Lung (tissue), 12 donors: ENCODE measurements around the gene CES5A. TPM values are rescaled to one million over a fixed set of nuclear protein-coding genes. Genes with fewer than 3 reads are reported as not detected.

Experiments used
- ATAC-seq: fragments of 200-7000 bp; cut with Tn5 transposase; one replicate; pipeline ENCODE4 v1.9.1; 2020; ENCODE audit warnings: moderate number of reproducible peaks; ENCODE audit not compliant: insufficient read depth, low FRiP score
- DNase-seq, 3 donors: peaks; one replicate each; pipeline ENCODE4 v3.0.0-alpha.2; 2013 to 2017
- H3K27ac ChIP-seq, 2 donors: one replicate each; pipeline ENCODE4 v1.5.1; 2013; ENCODE audit warnings: mild to moderate bottlenecking in 2 of 2, moderate library complexity in 2 of 2, control low read depth in 1 of 2, inconsistent platforms in 1 of 2, low read depth in 1 of 2, low read length in 1 of 2
- H3K27me3 ChIP-seq, 3 donors: one replicate each; pipeline ENCODE4 v1.5.1; 2013; ENCODE audit warnings: low read length in 2 of 3; ENCODE audit not compliant: control insufficient read depth in 3 of 3, insufficient read depth in 3 of 3
- H3K36me3 ChIP-seq, 4 donors: one replicate each; pipeline ENCODE4 v1.5.1; 2013; ENCODE audit warnings: low read length in 4 of 4, mild to moderate bottlenecking in 1 of 4, moderate library complexity in 1 of 4; ENCODE audit not compliant: control insufficient read depth in 4 of 4, insufficient read depth in 4 of 4
- H3K4me1 ChIP-seq, 5 donors: one replicate each; pipeline ENCODE4 v1.5.1; 2013; ENCODE audit warnings: low read length in 5 of 5, mild to moderate bottlenecking in 2 of 5, moderate library complexity in 1 of 5; ENCODE audit not compliant: control insufficient read depth in 5 of 5, insufficient read depth in 5 of 5
- H3K4me3 ChIP-seq: one replicate; pipeline ENCODE4 v1.5.1; 2013; ENCODE audit warnings: mild to moderate bottlenecking, control low read depth, moderate library complexity
- H3K9ac ChIP-seq, 2 donors: one replicate each; pipeline ENCODE4 v1.5.1; 2013; ENCODE audit warnings: low read length in 2 of 2, control low read depth in 1 of 2; ENCODE audit not compliant: insufficient read depth in 1 of 2
- H3K9me3 ChIP-seq, 4 donors: one replicate each; pipeline ENCODE4 v1.5.1; 2013; ENCODE audit warnings: low read length in 3 of 4, mild to moderate bottlenecking in 1 of 4, moderate library complexity in 1 of 4; ENCODE audit not compliant: control insufficient read depth in 4 of 4, insufficient read depth in 3 of 4
- WGBS, 2 donors: extraction: QIAGEN DNeasy Blood & Tissue Kit; methylation state at CpG; one replicate each; pipeline ENCODE4 v1.1.7; 2013; 5-methylcytosine and 5-hydroxymethylcytosine counted together
- polyA plus RNA-seq, 2 donors: library from polyadenylated mRNA; stranded (reverse); fragments of 200-250 nt; gene quantifications; one replicate each; pipeline ENCODE4 v1.2.1, GENCODE V29; 2013
- total RNA-seq, 2 donors: library from RNA; depleted of rRNA in 1 of 2; stranded (reverse); fragments of >200 nt in 1 of 2; gene quantifications; one replicate each; pipeline ENCODE4 v1.2.1, GENCODE V29; 2014 to 2021
- TF ChIP-seq, protein P1 (sequence below): IDR thresholded peaks from 2 replicates; pipeline ENCODE4 v1.5.1; 2012; ENCODE audit warnings: mild to moderate bottlenecking; ENCODE audit errors: control extremely low read depth, extremely low read depth
- donor health status: control.
- donor health status: control.
- donor health status: Bipolar disorder and iron deficiency.
- donor health status: healthy.
- donor health status: DM: yes; HTN: yes; CAD: no.

Gene CES5A
- total and polyA plus RNA-seq, 4 donors: not detected

DNA sequence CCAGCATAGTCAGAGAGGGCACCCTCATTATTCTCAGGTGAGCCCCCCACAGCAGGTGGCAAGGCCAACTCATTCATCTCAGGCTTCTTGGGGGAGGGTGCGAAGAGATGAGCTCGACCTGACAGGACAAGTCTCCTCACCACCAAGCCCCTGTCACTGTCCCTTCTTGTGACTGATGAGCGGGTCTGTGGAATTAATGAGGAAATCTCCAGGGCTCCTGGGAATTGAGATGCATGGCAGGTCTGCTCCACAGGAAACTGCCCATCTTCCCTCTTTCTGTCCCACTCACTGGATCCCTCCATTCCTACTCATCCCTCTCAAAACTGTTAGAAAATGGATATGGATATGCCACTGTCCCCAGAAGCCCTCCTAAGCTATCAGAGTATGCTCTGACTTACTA is 32.5 kb upstream of the CES5A start:
- Histone ChIP-seq H3K9ac (no peak overlapping the region), H3K27me3 (no peaks in the 10 kb centered on the region), H3K9me3 (peaks cover 0 to 6% (median 3%) of the 10 kb centered on the region in 4 donors), H3K4me3 (no peak overlapping the region), H3K4me1 (no peaks in the 10 kb centered on the region), H3K27ac (no peak overlapping the region), H3K36me3 (no peaks in the 10 kb centered on the region)
- no peak for ATAC-seq
- 81 to 89% methylated on average over 3 of the region's 3 CpGs for WGBS, 2 donors
- TF ChIP-seq, protein P1, sequence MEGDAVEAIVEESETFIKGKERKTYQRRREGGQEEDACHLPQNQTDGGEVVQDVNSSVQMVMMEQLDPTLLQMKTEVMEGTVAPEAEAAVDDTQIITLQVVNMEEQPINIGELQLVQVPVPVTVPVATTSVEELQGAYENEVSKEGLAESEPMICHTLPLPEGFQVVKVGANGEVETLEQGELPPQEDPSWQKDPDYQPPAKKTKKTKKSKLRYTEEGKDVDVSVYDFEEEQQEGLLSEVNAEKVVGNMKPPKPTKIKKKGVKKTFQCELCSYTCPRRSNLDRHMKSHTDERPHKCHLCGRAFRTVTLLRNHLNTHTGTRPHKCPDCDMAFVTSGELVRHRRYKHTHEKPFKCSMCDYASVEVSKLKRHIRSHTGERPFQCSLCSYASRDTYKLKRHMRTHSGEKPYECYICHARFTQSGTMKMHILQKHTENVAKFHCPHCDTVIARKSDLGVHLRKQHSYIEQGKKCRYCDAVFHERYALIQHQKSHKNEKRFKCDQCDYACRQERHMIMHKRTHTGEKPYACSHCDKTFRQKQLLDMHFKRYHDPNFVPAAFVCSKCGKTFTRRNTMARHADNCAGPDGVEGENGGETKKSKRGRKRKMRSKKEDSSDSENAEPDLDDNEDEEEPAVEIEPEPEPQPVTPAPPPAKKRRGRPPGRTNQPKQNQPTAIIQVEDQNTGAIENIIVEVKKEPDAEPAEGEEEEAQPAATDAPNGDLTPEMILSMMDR: no peak
- DNase-seq: no peak

GRCh38 chr16:55906123-55906522 is 30.9 kb upstream of the CES5A start:
- DNase-seq: no peak
- 64 to 74% methylated on average over 6 of the region's 6 CpGs for WGBS, 2 donors
- Histone ChIP-seq H3K4me1 (no peaks in the 10 kb centered on the region), H3K27ac (no peak overlapping the region), H3K9me3 (peaks cover 0 to 6% (median 3%) of the 10 kb centered on the region in 4 donors), H3K9ac (no peak overlapping the region), H3K36me3 (no peaks in the 10 kb centered on the region), H3K27me3 (no peaks in the 10 kb centered on the region), H3K4me3 (no peak overlapping the region)
- TF ChIP-seq, protein P1: no peak
- ATAC-seq: no peak

DNA sequence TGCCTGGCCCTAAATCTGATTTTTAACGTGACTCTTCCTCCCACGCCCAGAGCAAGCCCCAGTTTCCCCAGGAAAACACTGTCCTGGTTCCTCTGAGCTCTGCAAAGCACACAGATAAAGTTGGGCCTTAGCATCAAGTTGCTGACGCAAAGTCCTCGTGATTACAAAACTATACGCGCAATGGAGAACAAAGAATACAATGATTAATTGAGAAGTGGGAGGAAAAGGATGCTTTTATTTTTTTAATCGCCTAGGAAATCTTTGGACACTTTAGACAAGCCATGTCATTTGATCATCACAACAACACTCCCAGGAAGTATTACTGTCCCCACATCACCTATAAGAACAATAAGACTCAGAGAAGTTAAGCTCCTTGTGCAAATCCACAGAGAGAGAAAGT is 30.5 kb upstream of the CES5A start:
- Histone ChIP-seq H3K27ac (no peak overlapping the region), H3K9me3 (peaks cover 0 to 6% (median under 1%) of the 10 kb centered on the region in 4 donors), H3K4me3 (no peak overlapping the region), H3K27me3 (no peaks in the 10 kb centered on the region), H3K36me3 (no peaks in the 10 kb centered on the region), H3K9ac (no peak overlapping the region), H3K4me1 (no peaks in the 10 kb centered on the region)
- 81 to 87% methylated on average over 7 of the region's 7 CpGs for WGBS, 2 donors
- ATAC-seq (no peak), DNase-seq (no peak)
- TF ChIP-seq, protein P1: no peak
